Measurements from ENCODE around the gene SLC66A2.

DNA sequence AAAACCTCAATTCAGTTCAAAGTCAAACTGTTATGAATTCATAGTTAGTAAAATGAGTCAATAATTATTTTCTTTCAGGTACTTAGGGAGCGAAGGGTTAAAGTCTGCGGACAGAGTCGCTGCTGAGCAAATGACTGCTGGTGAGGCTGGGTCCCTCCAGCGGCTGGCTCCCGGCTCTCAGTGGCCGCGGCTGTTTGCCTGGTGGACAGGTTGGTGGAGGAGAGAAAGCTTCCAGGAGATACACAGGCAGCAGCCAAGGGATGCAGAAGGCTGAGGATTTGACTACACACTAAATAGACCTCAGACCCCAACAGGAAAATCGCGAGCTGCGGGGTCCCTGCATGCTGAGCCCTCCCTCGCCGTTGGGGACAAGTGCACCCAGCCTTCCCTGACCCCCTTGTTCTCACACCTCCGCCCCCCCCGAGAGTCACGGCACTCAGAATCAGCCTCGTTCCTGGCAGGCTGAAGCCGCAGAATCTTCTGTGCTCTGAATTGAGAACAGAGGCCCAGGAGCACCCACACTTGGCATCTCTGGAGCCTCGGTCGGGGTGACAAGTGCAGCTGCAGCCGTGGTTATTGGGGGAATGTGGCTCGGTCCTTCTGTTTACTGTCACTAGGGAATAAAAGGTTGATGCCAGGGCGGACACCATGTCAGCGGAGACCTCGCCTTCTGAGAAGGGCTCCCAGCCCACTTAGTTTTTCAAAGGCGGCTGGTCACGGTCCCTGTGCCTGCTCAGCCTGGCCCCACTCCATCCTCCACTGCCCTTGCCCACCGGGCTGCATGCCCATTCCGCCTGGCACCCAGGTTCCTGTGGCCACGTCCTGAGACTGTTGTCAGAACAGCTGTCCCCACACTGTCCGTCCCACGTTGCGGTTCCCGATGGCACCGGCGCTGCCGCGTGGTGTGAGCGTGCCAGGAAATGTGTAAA is 74.0 kb downstream of the SLC66A2 start:
- TF ChIP-seq, protein P1, sequence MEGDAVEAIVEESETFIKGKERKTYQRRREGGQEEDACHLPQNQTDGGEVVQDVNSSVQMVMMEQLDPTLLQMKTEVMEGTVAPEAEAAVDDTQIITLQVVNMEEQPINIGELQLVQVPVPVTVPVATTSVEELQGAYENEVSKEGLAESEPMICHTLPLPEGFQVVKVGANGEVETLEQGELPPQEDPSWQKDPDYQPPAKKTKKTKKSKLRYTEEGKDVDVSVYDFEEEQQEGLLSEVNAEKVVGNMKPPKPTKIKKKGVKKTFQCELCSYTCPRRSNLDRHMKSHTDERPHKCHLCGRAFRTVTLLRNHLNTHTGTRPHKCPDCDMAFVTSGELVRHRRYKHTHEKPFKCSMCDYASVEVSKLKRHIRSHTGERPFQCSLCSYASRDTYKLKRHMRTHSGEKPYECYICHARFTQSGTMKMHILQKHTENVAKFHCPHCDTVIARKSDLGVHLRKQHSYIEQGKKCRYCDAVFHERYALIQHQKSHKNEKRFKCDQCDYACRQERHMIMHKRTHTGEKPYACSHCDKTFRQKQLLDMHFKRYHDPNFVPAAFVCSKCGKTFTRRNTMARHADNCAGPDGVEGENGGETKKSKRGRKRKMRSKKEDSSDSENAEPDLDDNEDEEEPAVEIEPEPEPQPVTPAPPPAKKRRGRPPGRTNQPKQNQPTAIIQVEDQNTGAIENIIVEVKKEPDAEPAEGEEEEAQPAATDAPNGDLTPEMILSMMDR (IDR thresholded peaks at IDR 0.05) = no peak
- no peak for TF ChIP-seq POLR2A (IDR thresholded peaks at IDR 0.05)
